HG02884 (cell line): ENCODE results near the gene ZNF555.
"Not testable (repeated sequence)": the region's sequence is repeated elsewhere in the genome, so short reads cannot be mapped to it uniquely, and the experiment has no call there.

Experiments used
- ATAC-seq: cut with Tn5 transposase; IDR thresholded peaks from one replicate; pipeline ENCODE4 v1.9.1; 2021; ENCODE audit warnings: mild to moderate bottlenecking, moderate library complexity; ENCODE audit not compliant: unreplicated experiment

Gene ZNF555

DNA sequence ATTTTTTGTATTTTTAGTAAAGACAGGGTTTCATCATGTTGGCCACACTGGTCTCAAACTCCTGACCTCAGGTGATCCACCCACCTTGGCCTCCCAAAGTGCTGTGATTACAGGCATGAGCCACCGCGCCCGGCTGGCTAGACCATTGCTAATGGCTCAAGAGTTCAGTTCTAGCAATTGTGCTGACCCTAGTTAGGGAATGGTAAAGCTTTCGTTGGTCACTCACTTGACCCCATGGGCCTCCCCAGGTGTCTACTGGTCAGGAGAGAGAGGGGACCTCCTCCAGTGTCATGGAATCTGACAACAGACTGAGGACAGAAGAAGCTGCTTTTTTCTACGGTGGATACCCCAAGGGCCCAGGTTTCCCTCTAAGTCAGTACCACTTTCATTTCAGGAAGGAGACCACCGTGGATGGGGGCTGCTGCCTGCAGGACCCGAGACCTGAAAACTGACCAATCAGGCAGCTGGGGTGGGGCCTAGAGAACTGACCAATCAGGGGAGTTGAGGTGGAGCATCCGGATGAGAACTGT is 25.3 kb downstream of the ZNF555 start:
- no peak for ATAC-seq

DNA sequence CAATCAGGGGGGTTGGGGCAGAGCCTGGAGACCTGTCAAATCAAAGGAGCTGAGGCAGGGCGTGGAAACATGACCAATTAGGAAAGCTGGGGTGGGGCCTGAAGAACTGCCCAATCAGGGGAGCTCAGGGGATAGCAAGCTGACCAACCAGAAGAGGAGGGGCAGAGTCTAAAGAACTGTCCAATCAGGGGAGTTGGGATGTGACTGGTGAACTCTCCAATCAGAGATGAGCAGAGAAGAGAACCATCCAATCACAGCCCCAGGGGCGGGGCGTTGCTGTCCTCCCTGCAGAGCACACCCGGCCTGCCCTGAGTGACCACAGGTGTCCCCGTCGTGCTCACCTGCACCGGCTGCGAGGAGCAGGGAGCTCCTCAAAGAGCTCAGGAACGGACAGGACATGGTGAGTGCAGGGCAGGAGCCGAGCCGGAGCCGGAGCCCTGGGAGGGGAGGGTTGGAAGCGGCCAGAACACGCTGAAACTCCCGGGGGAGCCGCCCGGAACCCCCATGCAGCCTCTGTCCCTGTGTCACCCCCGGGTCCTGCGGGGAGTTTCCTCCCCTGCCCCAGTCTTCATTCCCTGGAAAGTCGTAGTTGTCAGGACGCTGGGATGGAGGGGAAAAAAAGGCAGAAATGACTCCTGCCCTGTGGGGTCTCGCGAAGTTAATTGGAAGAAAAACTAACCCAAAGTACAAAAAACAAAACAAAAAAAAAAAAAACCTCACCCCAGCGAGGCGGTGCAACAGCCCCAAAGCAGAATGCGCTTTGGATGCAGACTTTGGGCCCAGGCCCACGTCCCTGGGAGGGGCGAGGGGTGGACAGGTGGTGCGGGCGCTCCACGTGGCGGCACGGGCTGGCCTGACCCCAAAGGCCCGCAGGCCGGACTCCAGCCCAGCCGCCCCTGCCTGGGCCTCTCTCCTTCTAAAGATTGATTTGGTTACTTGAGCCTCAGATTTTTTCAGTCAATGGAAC is 26.0 kb downstream of the ZNF555 start, which contains the start of gene ZNF556:
Gene ZNF556 (plus strand): TSS at position 311 of the 967 bp plus-strand sequence. CDS start 87 bp downstream, at position 398.
- ATAC-seq, result no peak

DNA sequence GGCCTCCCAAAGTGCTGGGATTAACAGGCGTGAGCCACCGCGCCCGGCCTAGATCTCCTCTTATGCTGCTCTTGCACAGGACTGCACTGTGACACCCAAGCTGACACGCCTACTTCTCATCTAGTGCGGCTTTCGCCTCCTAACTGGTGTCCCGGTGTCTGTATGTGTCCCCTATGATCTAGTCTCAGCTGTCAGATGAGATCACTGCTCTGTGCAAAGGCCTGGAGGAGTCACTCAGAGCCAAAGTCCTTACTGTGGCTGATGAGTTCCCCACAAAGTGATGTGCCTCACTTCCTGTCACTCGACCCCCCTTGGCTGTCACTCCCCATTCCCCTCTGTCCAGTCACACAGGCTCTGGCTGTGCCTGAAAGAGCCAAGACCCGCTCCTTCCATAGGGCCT is 28.3 kb downstream of the ZNF555 start:
- no peak for ATAC-seq

DNA sequence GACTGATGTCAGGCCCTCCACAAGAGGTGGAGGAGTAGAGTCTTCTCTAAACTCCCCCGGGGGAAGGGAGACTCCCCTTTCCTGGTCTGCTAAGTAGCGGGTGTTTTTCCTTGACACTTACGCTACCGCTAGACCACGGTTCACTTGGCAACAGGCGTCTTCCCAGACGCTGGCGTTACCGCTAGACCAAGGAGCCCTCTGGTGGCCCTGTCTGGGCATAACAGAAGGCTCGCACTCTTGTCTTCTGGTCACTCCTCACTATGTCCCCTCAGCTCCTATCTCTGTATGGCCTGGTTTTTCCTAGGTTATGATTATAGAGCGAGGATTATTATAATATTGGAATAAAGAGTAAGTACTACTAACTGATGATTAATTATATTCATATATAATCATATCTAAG is 30.9 kb downstream of the ZNF555 start:
- not testable (repeated sequence) for ATAC-seq

DNA sequence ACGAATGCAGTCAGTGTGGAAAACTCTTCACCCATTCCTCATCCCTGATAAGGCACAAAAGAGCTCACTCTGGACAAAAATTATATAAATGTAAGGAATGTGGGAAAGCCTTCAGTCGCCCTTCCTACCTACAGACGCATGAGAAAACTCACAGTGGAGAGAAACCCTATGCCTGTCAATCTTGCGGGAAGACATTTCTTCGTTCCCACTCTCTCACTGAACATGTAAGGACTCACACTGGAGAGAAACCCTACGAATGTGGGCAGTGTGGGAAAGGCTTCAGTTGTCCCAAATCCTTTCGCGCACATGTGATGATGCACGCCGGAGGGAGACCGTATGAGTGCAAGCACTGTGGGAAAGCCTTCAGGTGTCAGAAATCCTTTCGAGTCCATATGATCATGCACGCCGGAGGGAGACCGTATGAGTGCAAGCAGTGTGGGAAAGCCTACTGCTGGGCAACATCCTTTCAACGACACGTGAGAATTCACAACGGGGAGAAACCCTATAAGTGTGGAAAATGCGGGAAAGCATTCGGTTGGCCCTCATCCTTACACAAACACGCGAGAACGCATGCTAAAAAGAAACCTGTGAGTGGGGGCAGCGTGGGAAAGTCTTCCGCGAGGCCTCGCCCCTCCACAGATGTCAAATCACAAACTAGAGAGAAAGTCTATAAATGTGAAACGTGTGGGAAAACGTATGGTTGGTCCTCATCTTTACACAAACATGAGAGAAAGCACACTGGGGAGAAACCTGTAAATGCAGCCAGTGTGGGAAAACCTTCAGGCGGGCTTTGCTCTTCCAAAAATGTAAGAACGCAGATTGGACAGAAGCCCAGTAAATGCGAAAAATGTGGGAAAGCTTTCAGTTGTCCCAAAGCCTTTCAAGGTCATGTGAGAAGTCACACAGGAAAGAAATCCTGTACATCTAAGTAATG is 36.4 kb downstream of the ZNF555 start:
- no peak for ATAC-seq

DNA sequence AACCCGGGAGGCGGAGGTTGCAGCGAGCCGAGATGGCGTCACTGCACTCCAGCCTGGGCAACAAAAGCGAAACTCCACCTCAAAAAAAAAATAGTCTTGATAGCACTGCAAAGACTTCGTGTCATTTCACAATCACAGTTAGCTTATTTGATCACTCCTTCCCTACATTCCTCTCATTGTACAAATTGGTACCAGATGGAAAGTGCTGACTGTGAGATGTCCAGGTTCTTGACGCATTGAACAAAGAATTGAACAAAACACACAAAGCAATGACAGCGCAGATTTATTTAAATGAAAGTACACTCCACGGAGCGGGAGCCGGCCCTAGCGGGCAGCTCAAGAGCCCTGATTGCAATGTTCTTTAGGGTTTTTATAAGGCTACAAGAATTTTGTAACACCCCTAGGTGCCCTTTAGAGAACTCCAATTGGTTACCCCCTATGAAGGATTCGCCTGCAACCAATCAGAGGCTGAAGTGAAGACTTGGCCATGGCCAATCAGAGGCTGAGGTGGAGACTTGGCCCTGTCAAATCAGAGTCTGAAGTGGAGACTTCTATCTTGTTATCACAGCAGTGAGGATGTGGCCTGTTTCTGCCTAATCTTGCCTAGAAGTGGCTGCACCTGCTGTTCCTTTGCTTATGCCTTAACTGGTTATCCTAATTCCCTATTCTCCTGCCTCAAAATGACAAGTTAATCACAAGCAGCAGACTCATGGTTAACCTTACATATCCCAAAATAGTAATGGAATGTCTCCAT is 42.6 kb downstream of the ZNF555 start:
- ATAC-seq, result no peak

DNA sequence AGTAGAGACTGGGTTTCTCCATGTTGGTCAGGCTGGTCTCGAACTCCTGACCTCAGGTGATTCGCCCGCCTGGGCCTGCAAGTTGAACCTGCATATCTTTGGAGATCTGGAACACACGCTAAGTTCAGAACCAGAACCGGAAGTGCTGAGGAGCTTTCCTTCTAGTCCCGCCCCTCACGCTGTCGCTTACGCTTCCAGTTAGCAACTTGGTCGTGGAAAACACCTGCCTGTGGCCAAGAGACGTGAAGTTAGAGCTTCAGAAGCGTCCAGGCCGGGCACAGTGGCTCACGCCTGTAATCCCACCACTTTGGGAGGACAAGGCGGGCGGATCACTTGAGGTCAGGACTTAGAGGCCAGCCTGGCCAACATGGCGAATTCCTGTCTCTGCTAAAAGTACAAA is 44.5 kb downstream of the ZNF555 start:
- no peak for ATAC-seq

DNA sequence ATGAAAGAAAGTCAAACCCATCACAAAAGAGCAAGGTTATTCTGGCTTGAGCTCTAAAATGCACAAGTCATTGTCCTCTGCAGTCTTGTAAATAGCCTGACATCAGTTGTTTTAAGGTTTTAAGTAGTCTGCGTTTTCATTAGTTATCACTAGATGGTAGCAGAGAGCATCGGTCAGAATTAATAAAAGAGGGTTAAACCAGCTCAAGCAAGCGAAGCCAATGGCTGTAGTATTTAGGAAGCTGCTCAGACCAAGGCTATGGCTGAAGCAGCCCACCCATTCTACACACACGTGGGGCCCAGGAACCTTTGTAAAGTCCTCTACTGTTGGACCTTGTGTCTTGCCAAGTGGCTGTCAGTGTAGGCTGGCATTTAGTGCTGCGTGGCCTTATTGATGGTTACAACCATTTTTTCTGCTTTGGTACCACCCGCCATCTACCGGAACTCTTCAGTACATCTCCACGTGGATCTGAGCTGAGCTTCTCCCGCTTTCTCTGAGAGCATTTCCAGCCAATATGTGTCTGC is 46.2 kb downstream of the ZNF555 start:
- ATAC-seq, result no peak

DNA sequence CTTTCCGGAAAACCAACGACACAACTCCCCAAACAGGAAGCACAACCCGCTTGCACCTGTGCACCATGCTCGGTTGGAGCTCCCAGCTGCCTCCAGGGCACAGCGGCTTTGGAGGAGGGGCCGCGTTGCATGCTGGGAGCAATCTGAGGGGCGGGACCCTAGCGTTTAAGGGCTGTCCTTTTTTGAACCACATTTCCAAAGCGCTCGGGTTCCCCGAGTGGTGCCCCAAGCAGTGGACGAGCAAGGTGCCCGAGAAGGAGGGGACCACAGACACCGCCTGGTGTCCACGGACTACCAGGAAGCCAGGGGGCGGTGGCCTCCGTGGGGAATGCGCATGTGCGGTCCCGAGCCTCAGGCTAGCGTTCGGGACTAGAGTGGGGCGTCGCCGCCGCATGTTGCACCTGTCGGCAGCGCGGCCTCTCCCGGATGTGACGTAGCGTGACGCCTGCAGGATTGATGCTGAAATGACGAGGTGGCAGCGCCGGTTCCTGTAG is 47.5 kb downstream of the ZNF555 start:
- ATAC-seq, result no peak

DNA sequence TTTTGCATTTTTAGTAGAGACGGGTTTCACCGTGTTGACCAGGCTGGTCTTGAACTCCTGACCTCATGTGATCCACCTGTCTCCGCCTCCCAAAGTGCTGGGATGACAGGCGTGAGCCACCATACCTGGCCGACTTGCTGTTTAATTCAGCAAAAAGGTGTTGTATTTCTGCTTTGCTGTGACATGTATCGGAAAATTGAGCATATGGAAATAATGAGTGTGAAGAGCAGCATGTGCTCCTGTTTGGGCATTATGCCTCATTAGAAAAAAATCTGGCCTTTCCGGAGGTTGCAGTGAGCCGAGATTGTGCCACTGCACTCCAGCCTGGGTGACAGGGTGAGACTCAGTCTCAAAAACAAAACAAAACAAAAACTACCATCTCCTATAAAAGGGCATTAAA is 49.3 kb downstream of the ZNF555 start:
- ATAC-seq, result not testable (repeated sequence)

DNA sequence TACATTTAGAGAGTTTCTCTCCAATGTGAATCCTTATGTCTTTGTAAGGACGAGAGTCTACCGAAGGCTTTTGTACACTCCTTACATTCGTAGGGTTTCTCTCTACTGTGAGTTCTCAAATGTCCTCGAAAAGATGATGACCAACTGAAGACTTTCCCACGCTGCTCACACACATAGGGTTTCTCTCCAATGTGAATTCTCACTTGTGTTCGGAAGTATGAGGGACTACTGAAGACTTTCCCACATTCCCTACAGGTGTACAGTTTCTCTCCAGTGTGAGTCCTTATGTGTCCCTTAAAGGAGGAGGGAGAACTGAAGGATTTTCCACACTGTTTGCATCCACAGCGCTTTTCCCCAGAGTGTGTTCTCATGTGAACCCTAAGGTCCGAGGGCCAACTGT is 55.4 kb downstream of the ZNF555 start:
- ATAC-seq, result no peak

DNA sequence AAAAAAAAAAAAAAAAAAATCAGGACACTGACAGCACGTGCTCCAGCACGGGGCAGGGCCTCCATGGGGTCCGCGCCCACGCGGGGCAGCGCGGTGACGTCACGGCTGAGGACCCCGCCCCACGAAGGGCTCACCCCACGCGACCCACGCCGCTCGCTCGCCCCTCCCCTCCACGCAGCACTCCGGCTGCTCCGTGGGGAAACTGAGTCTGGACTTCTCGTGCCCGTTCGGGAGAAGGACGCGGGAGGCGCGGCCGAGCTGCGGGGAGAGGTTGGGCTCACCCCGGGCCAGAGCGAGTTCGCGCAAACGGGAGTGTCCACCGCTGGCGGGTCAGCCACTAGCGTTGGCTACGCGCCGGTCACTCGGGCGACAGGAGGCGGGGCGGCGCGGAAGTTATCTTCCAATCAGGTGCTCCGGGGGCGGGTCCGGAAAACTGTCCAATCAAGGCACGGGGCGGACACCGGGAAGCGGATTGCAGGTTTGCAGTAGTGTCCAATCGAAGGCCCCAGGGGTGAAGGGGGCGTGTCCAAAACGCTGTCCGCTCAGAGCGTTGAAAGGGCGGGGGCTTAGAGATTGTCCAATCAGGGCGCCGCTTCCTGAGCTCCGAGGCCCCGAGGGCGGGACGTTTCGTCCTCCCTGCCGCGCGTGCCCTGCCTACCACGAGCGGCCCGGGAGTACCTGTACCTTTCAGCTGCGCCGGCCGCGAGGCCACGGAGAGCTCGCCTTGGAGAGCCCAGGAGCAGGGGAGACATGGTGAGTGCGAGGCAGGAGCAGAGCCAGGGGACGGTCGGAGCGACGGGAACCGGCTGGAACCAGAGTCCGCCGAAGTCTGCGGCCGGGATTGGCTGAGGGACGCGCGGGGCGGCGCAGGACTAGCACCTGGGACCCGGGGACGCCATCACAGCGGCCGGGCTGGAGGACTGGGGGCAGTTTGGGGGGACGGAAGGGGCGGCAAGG is 59.3 kb downstream of the ZNF555 start, which contains the start of gene ZNF57:
Gene ZNF57 (plus strand): TSS at position 633 of the 957 bp plus-strand sequence. CDS start 118 bp downstream, at position 751.
- peak; percentile 88 for ATAC-seq

DNA sequence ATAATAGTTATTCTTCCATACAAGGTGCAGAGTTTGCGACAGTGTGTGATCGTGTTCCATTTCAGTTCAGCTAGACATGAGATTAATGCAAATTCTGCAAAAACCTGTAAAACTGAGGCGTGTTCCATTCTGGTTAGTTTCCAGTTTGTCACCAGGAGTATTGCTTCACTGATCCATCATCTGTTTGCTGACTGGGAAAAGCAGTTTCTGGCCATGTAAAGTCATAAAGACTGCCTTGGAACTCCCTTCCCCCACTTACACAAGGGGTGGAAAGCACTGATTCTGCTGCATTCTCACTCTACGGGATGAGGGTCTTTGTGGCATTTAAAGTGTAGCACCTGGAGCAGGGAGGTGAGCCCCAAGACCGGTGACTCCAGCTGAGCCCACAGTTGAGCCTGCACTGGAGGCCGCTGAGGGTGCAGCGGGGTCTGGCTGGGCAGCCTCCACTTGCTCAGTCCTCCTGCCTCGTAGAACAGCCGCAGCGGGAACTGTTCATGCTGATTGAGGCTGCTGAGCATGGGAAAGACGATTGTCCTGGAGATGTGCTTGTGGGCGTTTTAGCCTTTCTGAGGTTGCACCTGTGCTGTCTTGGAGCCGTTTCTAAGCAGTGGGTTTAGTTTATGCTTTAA is 61.4 kb downstream of the ZNF555 start:
- no peak for ATAC-seq

DNA sequence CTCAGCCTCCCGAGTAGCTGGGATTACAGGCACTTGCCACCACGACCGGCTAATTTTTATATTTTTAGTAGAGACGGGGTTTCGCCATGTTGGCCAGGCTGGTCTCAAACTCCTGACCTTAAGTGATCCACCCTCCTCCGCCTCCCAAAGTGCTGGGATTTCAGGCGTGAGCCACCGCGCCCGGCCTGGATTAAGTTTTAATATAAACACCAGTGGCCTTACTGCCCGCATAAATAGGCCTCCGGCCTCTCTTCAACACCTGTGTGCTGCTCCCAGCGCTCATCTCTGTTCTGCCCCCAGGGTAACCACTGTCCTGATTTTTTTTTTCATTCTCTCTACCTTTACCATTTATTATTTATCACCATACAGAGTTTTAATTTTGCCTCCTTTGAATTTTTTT is 62.1 kb downstream of the ZNF555 start:
- ATAC-seq, result not testable (repeated sequence)

DNA sequence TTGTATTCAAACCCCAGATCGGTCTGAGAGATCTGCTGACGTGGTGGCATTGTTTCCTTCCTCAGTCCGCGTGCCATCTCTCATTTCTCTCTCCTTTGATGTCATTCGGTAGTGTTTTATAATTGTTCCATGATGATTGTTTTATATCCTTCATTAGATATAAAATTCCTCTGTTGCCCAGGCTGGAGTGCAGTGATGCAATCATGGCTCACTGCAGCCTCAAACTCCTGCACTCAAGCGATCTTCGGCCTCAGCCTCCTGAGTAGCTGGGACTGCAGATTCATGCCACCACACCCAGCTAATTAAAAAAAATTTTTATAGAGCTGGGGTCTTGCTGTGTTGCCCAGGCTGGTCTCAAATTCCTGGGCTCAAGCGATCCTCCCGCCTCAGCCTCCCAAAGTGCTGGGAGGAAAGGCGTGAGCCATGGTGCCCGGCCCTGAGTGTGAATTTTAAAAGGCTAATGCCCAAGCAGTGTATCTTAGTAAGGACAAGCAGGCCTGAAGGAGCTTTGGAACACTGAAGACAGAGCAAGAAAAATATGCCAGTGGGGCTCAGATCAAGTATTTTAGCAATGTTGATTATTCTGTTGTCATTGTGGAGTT is 64.7 kb downstream of the ZNF555 start:
- ATAC-seq, result no peak

DNA sequence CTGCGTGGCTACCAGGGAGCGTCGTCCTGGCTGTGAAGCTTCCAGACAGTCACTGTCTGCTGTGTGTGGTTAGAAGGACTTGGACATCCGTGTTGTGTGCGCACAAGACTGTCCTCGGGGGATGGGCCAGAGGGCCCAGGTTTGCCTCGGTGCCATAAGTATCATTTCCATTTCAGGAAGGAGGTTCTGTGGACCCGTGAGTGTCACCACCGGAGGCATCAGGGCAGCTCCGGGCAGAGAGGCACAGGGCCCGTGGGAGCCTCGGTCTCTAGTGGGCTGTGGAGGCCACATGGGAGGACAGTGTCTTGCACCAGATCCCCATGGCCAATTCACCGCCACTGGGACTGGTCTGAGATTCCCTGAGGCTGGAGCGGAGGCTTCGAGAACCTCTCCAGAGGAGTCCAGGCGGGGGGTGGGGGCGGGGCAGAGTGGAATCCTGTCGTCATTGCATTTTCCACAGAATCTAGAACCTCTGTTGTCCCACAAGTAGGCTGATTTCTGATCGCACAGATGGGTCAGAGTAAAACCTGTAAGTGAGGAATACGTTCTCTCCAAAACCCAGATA is 65.4 kb downstream of the ZNF555 start:
- ATAC-seq, result no peak
